ENCODE data around the gene CEP128.

Gene CEP128

DNA sequence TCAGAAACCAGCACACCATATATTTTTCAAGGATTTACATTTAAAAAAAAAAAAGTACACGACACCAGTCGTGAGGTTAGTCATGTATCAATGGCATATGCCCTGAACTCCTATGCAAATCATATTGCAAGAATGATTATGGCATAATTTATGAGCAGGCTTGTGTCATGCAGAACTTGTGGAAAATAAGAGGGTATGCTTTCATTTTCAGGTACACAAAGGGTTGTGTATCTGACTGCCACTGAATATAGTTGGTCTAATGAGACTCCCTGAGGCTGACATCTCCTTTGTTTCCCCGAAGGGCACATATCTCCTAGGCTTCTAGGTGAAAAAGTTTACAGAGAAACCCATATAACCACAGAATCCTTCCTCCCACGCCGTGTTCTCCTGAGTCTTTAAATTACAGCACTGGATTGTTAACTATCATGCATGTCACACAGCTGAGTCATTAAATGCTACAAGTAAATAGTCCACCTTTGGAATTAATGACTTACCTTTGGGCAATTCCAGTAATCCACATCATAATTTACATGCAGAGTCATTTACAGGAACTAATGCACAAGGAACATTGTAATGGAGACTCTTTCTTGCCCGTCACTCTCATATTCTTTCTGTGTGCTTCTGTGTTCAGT is 373.5 kb downstream of the CEP128 start:
- TF ChIP-seq, protein P1, sequence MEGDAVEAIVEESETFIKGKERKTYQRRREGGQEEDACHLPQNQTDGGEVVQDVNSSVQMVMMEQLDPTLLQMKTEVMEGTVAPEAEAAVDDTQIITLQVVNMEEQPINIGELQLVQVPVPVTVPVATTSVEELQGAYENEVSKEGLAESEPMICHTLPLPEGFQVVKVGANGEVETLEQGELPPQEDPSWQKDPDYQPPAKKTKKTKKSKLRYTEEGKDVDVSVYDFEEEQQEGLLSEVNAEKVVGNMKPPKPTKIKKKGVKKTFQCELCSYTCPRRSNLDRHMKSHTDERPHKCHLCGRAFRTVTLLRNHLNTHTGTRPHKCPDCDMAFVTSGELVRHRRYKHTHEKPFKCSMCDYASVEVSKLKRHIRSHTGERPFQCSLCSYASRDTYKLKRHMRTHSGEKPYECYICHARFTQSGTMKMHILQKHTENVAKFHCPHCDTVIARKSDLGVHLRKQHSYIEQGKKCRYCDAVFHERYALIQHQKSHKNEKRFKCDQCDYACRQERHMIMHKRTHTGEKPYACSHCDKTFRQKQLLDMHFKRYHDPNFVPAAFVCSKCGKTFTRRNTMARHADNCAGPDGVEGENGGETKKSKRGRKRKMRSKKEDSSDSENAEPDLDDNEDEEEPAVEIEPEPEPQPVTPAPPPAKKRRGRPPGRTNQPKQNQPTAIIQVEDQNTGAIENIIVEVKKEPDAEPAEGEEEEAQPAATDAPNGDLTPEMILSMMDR (IDR thresholded peaks at IDR 0.05; ENCODE audit: borderline replicate concordance, control extremely low read depth, extremely low read depth, insufficient read depth, missing control alignments): no peak

DNA sequence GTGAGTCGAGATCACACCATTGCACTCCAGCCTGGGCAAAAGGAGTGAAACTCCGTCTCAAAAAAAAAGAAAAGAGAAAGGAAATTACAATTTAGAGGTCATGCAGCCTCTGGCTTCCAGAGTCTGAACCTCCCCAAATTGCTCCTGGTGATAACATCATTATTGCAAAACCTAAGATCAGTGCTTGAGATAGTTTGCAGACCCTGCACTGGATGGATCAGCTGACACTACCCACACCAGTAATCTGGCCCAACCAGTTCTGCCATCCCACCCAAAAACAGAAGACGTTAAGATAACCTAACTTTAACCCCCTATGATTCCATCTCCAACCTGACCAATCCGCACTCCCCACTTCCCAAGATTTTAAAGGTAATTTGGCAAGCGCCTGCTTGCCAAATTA is 376.5 kb downstream of the CEP128 start:
- TF ChIP-seq, protein P1 (IDR thresholded peaks at IDR 0.05; ENCODE audit: borderline replicate concordance, control extremely low read depth, extremely low read depth, insufficient read depth, missing control alignments): no peak
- in situ Hi-C loops (cut with MboI; ENCODE audit: low sequenced_read_pairs, unreplicated experiment): no loop called here
- no peak for DNase-seq (ENCODE audit: low spot score)

More for the DNA sequence above, 373.5 kb downstream of the CEP128 start:
- in situ Hi-C loops (cut with MboI; ENCODE audit: low sequenced_read_pairs, unreplicated experiment): no loop called here
- no peak for DNase-seq (ENCODE audit: low spot score)

DNA sequence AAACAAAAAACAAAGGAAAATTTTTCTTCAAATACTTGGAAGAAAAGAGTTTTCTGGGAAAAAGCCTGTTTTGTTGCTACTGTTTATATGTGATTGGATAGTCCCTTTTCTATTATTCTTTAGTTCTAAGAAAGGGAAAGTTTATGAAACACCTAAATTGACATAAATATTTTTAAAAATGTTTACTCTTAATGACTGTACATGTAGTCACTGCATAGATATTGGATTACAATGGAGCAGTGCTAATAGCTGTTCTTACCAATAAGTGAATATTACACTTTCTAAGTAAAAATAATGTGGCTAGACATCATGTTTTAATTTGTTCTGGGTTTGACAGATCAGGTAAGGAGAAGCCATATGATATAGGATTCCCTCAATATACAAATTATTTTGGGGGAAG is 377.5 kb downstream of the CEP128 start:
- TF ChIP-seq, protein P1 (IDR thresholded peaks at IDR 0.05; ENCODE audit: borderline replicate concordance, control extremely low read depth, extremely low read depth, insufficient read depth, missing control alignments): no peak
- in situ Hi-C loops (cut with MboI; ENCODE audit: low sequenced_read_pairs, unreplicated experiment): no loop called here
- no peak for DNase-seq (ENCODE audit: low spot score)

DNA sequence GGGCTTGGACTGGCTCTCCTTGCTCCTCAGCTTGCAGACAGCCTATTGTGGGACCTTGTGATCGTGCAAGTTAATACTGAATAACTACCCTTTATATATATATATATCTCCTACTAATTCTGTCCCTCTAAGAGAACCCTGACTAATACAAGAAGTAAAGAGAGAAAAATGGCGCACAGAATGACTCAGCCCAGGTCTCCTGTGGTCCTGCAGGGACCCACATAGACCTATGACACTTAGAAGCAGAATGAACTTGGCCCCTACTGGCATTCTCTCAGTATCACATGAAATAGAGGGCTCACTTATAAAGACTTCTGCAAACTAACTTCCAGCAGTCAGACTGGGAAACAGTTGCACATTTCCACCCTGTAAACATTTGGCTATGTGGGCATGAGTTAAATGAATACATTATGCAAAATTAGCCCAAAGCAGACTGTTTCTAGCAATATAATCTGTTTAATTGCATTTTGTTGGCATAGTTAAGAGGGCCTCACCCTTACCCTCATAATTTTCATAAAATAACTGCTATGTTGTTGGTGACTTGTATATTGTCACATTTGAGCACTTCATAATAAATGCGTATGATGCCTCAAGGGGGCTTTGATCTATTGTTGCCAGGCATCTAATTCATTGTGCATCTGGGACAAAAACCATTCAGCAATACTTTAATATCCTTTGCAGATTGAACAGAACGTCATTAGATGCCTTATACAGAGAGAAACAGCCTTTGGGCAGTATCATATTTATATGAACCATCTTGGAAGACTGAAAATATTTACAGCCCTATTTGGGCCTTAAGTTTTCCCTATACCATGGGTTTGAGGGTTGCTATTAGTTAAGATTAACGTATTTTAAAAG is 380.5 kb downstream of the CEP128 start:
- TF ChIP-seq, protein P1 (IDR thresholded peaks at IDR 0.05; ENCODE audit: borderline replicate concordance, control extremely low read depth, extremely low read depth, insufficient read depth, missing control alignments): no peak
- no peak for DNase-seq (ENCODE audit: low spot score)
- in situ Hi-C loops (cut with MboI; ENCODE audit: low sequenced_read_pairs, unreplicated experiment): no loop called here

DNA sequence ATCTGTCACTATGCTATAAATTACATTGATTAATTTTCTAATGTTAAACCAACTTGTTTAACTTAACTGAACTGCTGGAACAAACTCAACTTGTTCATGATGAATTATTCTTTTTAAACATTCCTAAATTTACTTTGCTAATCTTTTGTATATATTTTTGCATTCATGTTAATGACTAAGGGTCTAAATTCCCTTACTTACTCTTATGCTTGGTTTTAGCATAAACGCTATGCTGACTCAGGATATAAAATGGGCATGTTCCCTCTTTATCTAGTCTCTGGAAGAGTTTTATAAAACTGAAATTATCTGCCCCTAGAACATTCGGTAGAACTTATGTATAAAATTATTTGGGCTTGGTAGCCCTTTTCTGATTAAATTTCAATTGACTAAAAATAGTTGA is 387.4 kb downstream of the CEP128 start:
- no peak for DNase-seq (ENCODE audit: low spot score)
- in situ Hi-C loops (cut with MboI; ENCODE audit: low sequenced_read_pairs, unreplicated experiment): no loop called here

DNA sequence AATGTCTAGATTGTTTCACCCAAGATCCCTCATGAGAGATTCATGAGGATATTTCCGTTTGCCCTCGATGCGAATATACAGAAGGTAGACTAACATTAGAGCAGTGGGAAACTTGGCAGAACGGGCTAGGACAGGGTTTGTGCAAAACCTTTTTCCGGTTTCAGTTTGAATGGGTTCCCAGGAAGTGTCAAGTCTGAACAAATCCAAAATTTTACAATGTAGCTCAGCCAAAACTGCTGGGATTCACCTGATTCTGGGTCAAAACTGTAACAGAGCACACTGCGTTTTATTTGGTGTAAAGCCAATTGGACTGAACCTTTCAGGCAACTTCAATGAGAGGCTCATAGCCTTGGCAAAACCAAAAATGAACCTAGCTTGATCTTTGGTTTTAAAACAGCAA is 392.4 kb downstream of the CEP128 start:
- DNase-seq (ENCODE audit: low spot score): no peak
- in situ Hi-C loops (cut with MboI; ENCODE audit: low sequenced_read_pairs, unreplicated experiment): no loop called here
- TF ChIP-seq, protein P1 (IDR thresholded peaks at IDR 0.05; ENCODE audit: borderline replicate concordance, control extremely low read depth, extremely low read depth, insufficient read depth, missing control alignments): no peak

More for the DNA sequence above, 387.4 kb downstream of the CEP128 start:
- TF ChIP-seq, protein P1 (IDR thresholded peaks at IDR 0.05; ENCODE audit: borderline replicate concordance, control extremely low read depth, extremely low read depth, insufficient read depth, missing control alignments): no peak
